ENCODE measurements around the gene KIFAP3. TPM values are rescaled to one million over a fixed set of nuclear protein-coding genes. Genes with fewer than 3 reads are reported as not detected.

Gene KIFAP3
- polyA plus RNA-seq, 4 donors: 10.5 to 20.7 (median 14.6) TPM

DNA sequence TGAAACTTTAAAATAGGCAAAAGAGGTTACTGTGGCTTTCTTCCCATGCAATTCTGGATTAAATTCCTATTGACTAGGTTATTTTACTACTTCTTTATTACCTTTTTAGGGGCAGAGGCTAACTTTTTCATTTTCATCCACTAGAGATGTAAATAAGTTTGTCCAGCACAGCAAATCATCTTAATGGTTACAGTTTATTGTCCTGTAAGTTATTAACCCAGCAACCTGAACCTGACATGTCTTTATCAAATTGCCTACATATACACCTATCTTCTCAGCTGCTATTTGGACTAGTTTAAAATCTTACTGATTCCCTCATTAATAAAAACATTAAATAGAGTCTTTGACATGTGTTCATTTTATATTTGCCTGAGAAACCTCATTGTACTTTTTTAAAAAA lies 173.9 kb downstream of the KIFAP3 start:
- DNase-seq (peak; percentile 23 to 59), FAIRE-seq (no peak)
- peaks cover 0 to 13% (median 2%) of the 10 kb centered on the region in 3 donors for H3K4me1 ChIP-seq (ENCODE audit: control insufficient read depth in 3 of 3, insufficient read depth in 2 of 3, low read depth in 1 of 3, low read length in 2 of 3)
- peaks cover 0 to 2% (median 0%) of the 10 kb centered on the region in 3 donors for H3K27me3 ChIP-seq (ENCODE audit: control insufficient read depth in 3 of 3, insufficient read depth in 3 of 3, low read length in 3 of 3)
- H3K4me3 ChIP-seq (ENCODE audit: low read depth in 1 of 3, low read length in 3 of 3): no peak overlapping the region
- H3K36me3 ChIP-seq (ENCODE audit: control insufficient read depth in 3 of 3, insufficient read depth in 2 of 3, low read depth in 1 of 3, low read length in 3 of 3): no peaks in the 10 kb centered on the region
- no peaks in the 10 kb centered on the region for H3K9me3 ChIP-seq (ENCODE audit: control insufficient read depth in 2 of 2, insufficient read depth in 1 of 2, low read depth in 1 of 2, low read length in 1 of 2)
- peak overlapping the region in 1 of 3 donors; percentile 55 for H3K27ac ChIP-seq (ENCODE audit: low read depth in 1 of 3, low read length in 2 of 3)

DNA sequence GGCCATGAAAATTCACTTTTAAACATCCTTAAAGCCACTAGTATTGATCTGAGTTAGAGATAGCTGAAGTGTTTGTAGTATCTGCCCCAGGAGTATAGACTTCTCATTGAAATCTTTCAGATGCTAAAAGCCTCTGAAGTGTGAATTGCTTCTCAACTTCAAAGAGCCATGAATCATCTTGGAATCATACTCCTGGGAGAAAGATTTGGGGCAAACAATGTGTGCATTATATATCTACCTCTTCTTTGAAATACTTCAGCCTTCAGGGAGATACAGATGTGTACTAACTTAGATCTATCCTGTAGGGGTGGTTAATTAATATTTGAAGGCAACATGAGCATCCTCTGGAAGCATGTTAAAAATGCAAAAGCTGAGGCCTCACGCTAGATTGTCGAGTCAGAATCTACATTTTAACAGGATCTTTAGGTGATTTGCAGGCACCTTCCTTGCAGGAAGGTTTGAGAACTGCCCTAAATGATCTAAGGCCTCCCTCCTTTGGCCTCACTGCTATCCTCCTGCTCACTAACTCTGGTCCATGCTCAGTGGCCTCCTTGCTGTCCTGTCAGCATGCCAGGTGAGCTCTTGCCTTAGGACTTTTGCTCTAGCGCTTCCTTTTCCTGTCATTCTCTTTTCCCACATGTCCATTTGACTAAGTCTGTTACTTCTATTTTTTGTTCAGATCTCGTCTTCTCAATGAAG lies 174.8 kb downstream of the KIFAP3 start:
- no peaks in the 10 kb centered on the region for H3K36me3 ChIP-seq (ENCODE audit: control insufficient read depth in 3 of 3, insufficient read depth in 2 of 3, low read depth in 1 of 3, low read length in 3 of 3)
- no peak overlapping the region for H3K4me3 ChIP-seq (ENCODE audit: low read depth in 1 of 3, low read length in 3 of 3)
- H3K27me3 ChIP-seq (ENCODE audit: control insufficient read depth in 3 of 3, insufficient read depth in 3 of 3, low read length in 3 of 3): peaks cover 0 to 2% (median 0%) of the 10 kb centered on the region in 3 donors
- WGBS, 3 donors: 63 to 78% (median 70%) methylated on average over 4 of the region's 4 CpGs
- no peaks in the 10 kb centered on the region for H3K9me3 ChIP-seq (ENCODE audit: control insufficient read depth in 2 of 2, insufficient read depth in 1 of 2, low read depth in 1 of 2, low read length in 1 of 2)
- no peak overlapping the region for H3K27ac ChIP-seq (ENCODE audit: low read depth in 1 of 3, low read length in 2 of 3)
- DNase-seq (peak in 1 of 2 donors; percentile 13), FAIRE-seq (no peak)
- peaks cover 0 to 14% (median 2%) of the 10 kb centered on the region in 3 donors for H3K4me1 ChIP-seq (ENCODE audit: control insufficient read depth in 3 of 3, insufficient read depth in 2 of 3, low read depth in 1 of 3, low read length in 2 of 3)

DNA sequence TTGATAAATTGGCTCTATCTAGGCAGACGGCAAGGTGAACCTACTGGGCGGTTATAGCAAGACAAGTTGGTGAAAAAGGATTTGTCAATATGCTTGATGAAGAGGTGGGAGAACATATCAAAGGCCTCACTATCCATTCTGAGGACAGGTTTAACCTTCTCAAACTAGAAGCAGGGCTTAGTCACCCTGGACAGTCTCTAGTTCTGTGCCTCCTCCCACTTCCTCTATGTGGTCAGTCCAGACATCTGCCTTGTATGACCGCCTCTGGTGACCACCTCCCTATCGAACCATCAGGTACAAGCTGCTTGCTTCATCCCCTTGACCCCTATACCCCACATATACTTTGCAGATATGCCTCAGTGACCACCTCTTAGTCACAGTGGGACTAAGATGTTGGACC lies 178.5 kb downstream of the KIFAP3 start:
- Histone ChIP-seq H3K4me3 (ENCODE audit: low read depth in 1 of 3, low read length in 3 of 3) (no peak overlapping the region), H3K27ac (ENCODE audit: low read depth in 1 of 3, low read length in 2 of 3) (no peak overlapping the region), H3K9me3 (ENCODE audit: control insufficient read depth in 2 of 2, insufficient read depth in 1 of 2, low read depth in 1 of 2, low read length in 1 of 2) (no peaks in the 10 kb centered on the region), H3K27me3 (ENCODE audit: control insufficient read depth in 3 of 3, insufficient read depth in 3 of 3, low read length in 3 of 3) (peaks cover 0 to 2% (median 0%) of the 10 kb centered on the region in 3 donors), H3K4me1 (ENCODE audit: control insufficient read depth in 3 of 3, insufficient read depth in 2 of 3, low read depth in 1 of 3, low read length in 2 of 3) (peaks cover 2 to 19% (median 11%) of the 10 kb centered on the region in 3 donors), H3K36me3 (ENCODE audit: control insufficient read depth in 3 of 3, insufficient read depth in 2 of 3, low read depth in 1 of 3, low read length in 3 of 3) (no peaks in the 10 kb centered on the region)
- FAIRE-seq (no peak), DNase-seq (no peak)
- 84 to 94% (median 86%) methylated on average over 4 of the region's 4 CpGs for WGBS, 3 donors

DNA sequence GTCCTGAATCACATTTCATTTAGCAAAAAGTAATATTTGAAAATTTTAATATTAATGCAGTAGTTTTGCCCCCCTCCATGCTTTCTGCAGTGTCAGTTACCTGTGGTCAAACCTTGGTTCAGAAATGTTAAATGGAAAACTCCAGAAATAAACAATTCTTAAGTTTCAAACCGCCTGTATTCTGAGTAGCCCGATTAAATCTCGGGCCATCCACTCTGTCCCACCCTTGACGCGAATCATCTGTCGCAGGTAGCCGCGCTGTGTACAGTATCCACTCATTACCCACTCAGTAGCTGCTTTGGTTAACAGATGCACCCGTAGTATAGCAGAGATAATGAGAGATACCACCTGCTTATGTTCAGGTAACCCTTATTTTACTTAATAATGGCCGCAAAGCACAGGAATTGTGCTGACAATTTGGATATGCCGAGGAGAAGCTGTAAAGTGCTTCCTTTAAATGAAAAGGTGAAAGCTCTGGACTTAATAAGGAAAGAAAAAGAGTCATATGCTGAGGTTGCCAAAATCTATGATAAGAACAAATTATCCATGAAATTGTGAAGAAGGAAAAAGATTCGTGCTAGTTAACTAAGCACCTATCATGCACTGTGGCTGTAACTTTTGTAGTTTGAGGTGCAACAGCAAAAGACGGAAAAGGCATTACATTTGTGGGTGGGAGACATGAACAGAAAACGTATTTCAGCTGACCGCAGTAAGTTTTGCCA lies 179.9 kb downstream of the KIFAP3 start:
- FAIRE-seq (no peak), DNase-seq (no peak)
- H3K9me3 ChIP-seq (ENCODE audit: control insufficient read depth in 2 of 2, insufficient read depth in 1 of 2, low read depth in 1 of 2, low read length in 1 of 2): no peaks in the 10 kb centered on the region

DNA sequence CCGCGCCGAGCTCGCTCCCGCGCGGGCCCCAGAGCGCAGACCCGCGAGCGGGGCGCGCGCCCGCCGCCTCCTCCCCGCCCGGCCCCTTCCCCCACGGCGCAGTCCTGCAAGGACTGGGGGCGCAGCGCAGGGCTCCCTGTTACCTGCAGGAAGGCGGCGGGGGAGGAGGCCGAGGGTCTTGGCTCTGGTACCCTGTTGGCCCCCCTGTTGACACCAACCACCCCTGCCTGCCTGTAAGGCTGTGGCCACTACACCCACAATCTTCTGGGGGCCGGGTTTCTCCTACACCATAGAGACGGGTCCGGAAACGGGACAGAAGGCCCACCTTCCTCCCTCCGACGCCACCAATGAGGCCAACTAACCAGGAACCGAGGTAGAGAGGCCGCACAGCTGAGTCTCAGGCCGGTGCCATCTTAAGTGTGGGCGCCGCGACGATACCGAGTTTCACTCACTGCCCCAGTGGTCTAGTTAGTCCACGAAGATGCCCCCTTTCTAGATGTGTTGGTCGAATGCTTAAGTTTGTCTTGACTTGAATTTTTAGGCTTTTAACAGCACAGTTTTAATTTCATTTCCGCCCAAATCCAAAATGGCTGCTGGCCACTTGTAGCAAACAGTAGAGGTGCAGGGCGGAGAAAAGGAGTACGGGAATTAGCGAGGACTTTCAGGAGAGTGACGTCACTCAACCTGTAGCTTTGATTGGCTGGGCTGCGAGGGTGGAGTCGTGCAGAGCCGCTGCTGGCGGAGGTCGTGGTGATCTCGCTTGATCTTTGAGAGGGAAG lies 180.7 kb downstream of the KIFAP3 start, which contains the start of gene SCYL3:
SCYL3 (minus strand) TSS at position 252 of the 779 bp plus-strand sequence. CDS start 5,056 bp downstream, outside the sequence.
- peak; percentile 98 to 99 for DNase-seq
- FAIRE-seq: no peak
- no peaks in the 10 kb centered on the region for H3K9me3 ChIP-seq (ENCODE audit: control insufficient read depth in 2 of 2, insufficient read depth in 1 of 2, low read depth in 1 of 2, low read length in 1 of 2)

More for the DNA sequence above, 179.9 kb downstream of the KIFAP3 start:
- 27 to 36% (median 28%) methylated on average over 15 of the region's 15 CpGs for WGBS, 3 donors
- Histone ChIP-seq H3K36me3 (ENCODE audit: control insufficient read depth in 3 of 3, insufficient read depth in 2 of 3, low read depth in 1 of 3, low read length in 3 of 3) (peaks cover 0 to 2% (median 0%) of the 10 kb centered on the region in 3 donors), H3K27me3 (ENCODE audit: control insufficient read depth in 3 of 3, insufficient read depth in 3 of 3, low read length in 3 of 3) (peaks cover 0 to 2% (median 0%) of the 10 kb centered on the region in 3 donors), H3K4me1 (ENCODE audit: control insufficient read depth in 3 of 3, insufficient read depth in 2 of 3, low read depth in 1 of 3, low read length in 2 of 3) (peaks cover 6 to 20% (median 13%) of the 10 kb centered on the region in 3 donors), H3K4me3 (ENCODE audit: low read depth in 1 of 3, low read length in 3 of 3) (peak overlapping the region in 2 of 3 donors; percentile 32 to 87), H3K27ac (ENCODE audit: low read depth in 1 of 3, low read length in 2 of 3) (peak overlapping the region in 2 of 3 donors; percentile 77 to 100)

DNA sequence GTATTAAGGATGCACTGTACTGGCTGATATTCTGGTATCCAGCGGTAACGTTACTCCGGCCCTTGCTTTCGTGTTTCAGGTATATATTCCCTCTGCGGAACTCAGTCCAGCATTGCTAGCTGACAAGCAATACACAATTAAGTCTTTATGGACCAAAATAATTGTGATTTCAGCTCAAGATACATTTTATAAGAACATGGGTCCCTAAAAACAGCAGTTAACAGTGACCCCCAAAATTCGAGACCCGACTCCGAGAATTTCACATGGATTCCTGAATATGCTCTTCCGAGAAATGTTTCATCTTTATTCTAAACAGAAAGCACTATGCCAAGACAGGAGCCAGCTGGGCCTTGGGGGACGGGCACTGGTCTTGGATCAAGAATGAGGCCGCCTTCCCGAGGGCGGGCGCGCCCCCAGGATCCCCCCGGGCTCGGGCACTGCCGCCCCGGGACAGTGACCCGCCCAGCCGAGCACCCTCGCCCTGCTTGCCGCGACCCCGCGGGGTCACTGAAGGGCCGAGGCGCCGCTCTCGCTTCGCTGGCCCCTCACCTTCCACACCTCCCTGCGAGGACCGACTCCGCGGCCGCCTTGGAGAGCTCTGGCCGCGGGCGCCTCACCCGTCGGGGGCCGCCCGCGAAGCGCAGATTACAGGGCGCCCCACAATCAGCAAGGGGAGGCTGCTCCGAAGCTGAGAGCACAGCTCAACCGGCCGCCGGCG lies 181.4 kb downstream of the KIFAP3 start:
- Histone ChIP-seq H3K4me1 (ENCODE audit: control insufficient read depth in 3 of 3, insufficient read depth in 2 of 3, low read depth in 1 of 3, low read length in 2 of 3) (peaks cover 6 to 20% (median 13%) of the 10 kb centered on the region in 3 donors), H3K27me3 (ENCODE audit: control insufficient read depth in 3 of 3, insufficient read depth in 3 of 3, low read length in 3 of 3) (peaks cover 0 to 2% (median 0%) of the 10 kb centered on the region in 3 donors), H3K9me3 (ENCODE audit: control insufficient read depth in 2 of 2, insufficient read depth in 1 of 2, low read depth in 1 of 2, low read length in 1 of 2) (no peaks in the 10 kb centered on the region), H3K4me3 (ENCODE audit: low read depth in 1 of 3, low read length in 3 of 3) (peak overlapping the region; percentile 87 to 98 (median 94)), H3K36me3 (ENCODE audit: control insufficient read depth in 3 of 3, insufficient read depth in 2 of 3, low read depth in 1 of 3, low read length in 3 of 3) (peaks cover under 1 to 3% (median 1%) of the 10 kb centered on the region in 3 donors), H3K27ac (ENCODE audit: low read depth in 1 of 3, low read length in 2 of 3) (peak overlapping the region; percentile 95 to 100 (median 98))
- 0 to 1% (median 0%) methylated on average over 37 to 51 of the region's 51 CpGs for WGBS, 3 donors
- DNase-seq: peak in 1 of 2 donors; percentile 39
- FAIRE-seq: no peak

More for the DNA sequence above, 180.7 kb downstream of the KIFAP3 start, which contains the start of gene SCYL3:
- H3K27me3 ChIP-seq (ENCODE audit: control insufficient read depth in 3 of 3, insufficient read depth in 3 of 3, low read length in 3 of 3): peaks cover 0 to 2% (median 0%) of the 10 kb centered on the region in 3 donors
- H3K4me1 ChIP-seq (ENCODE audit: control insufficient read depth in 3 of 3, insufficient read depth in 2 of 3, low read depth in 1 of 3, low read length in 2 of 3): peaks cover 6 to 20% (median 13%) of the 10 kb centered on the region in 3 donors
- H3K36me3 ChIP-seq (ENCODE audit: control insufficient read depth in 3 of 3, insufficient read depth in 2 of 3, low read depth in 1 of 3, low read length in 3 of 3): peaks cover 0 to 2% (median 0%) of the 10 kb centered on the region in 3 donors
- 0% methylated on average over 41 to 52 of the region's 52 CpGs for WGBS, 3 donors
- peak within 1 kb of the TSS; percentile 87 to 98 (median 94) for H3K4me3 ChIP-seq (ENCODE audit: low read depth in 1 of 3, low read length in 3 of 3)
- peak within 1 kb of the TSS; percentile 95 to 100 (median 98) for H3K27ac ChIP-seq (ENCODE audit: low read depth in 1 of 3, low read length in 2 of 3)

DNA sequence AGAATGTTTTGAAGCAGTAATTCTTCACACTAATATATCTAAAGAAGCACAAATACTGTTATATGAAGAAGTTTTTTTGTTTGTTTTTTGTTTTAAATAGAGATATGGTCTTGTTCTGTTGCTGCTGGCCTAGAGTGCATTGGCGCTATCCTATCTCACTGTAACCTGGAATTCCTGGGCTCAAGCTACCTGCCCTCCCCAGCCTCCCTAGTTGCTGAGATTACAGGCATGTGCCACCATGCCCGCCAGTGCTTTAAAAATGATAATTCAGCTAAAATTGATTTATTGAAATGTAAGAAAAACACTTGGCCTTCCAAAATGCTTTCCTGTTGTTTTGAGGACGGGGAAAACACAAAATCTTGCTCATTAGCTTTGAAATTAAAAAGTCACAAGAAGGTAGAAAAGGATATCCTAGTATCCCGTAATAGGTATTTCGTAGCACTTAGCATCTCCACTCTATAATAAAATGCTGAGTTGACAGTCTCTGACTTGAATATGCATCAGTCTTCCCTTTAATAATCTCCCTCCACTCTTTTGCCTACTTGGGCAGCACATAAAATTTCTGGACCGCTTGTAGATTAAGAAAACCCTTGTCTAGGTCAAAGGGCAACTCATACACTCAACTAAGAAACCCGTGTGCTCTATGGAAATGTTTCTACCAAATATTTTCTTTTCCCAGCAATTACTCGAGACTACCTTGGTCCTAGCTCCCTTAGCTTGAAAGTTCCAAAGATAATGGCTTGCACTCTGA lies 182.1 kb downstream of the KIFAP3 start:
- FAIRE-seq: no peak
- Histone ChIP-seq H3K4me3 (ENCODE audit: low read depth in 1 of 3, low read length in 3 of 3) (peak overlapping the region; percentile 87 to 98 (median 94)), H3K27me3 (ENCODE audit: control insufficient read depth in 3 of 3, insufficient read depth in 3 of 3, low read length in 3 of 3) (no peaks in the 10 kb centered on the region), H3K4me1 (ENCODE audit: control insufficient read depth in 3 of 3, insufficient read depth in 2 of 3, low read depth in 1 of 3, low read length in 2 of 3) (peaks cover 6 to 20% (median 13%) of the 10 kb centered on the region in 3 donors), H3K27ac (ENCODE audit: low read depth in 1 of 3, low read length in 2 of 3) (peak overlapping the region; percentile 0 to 100 (median 98)), H3K36me3 (ENCODE audit: control insufficient read depth in 3 of 3, insufficient read depth in 2 of 3, low read depth in 1 of 3, low read length in 3 of 3) (peaks cover 2 to 4% (median 3%) of the 10 kb centered on the region in 3 donors), H3K9me3 (ENCODE audit: control insufficient read depth in 2 of 2, insufficient read depth in 1 of 2, low read depth in 1 of 2, low read length in 1 of 2) (no peaks in the 10 kb centered on the region)
- DNase-seq: peak; percentile 14 to 40
- 31 to 46% (median 41%) methylated on average over 8 of the region's 8 CpGs for WGBS, 3 donors
